Endothelial cell of umbilical vein (primary cell): ENCODE data around the gene ELAVL1. TPM values are rescaled to one million over a fixed set of nuclear protein-coding genes. Genes with fewer than 3 reads are reported as not detected.

Source experiments
- BruUV-seq: library from RNA; stranded (reverse); fragments of 400-500 nt; replicated peaks from 2 replicates; lab custom pipeline; 2021; lab: Mats Ljungman, UMichigan
- CTCF ChIA-PET: fragments of 300-600, 350-600 bp; sonication (Branson Sonifier 250); formaldehyde crosslinking; loops from one replicate; lab custom pipeline; 2021; ENCODE audit warnings: antibody characterized with exemption, inconsistent platforms; lab: Charles Lee
- POLR2A ChIA-PET: fragments of 300-600, 350-600 bp; sonication (Branson Sonifier 250); formaldehyde crosslinking; loops from one replicate; lab custom pipeline; 2021; ENCODE audit warnings: antibody characterized with exemption, inconsistent platforms; lab: Charles Lee
- DNase-seq: peaks from one replicate; pipeline ENCODE4 v3.0.0-alpha.2; 2011; ENCODE audit warnings: low read depth, low spot score
- FAIRE-seq: peaks from 2 replicates; lab custom pipeline; 2011; peaks lifted over from hg19 to GRCh38; lab: Jason Lieb, UNC
- H2AFZ ChIP-seq: 2 replicates; pipeline ENCODE4 v1.6.0; 2012; ENCODE audit warnings: low read depth, low read length, control low read depth, inconsistent platforms
- H3K27ac ChIP-seq: 2 replicates; pipeline ENCODE4 v1.5.1; 2011; ENCODE audit warnings: low read depth, mild to moderate bottlenecking, control low read depth, low read length, moderate library complexity; ENCODE audit not compliant: insufficient read depth
- H3K27me3 ChIP-seq, 2 experiments: 2 replicates each; pipeline versions ENCODE4 v1.6.0 to v1.6.1; 2011; ENCODE audit warnings: low read length in 2 of 2, mixed read lengths in 1 of 2; ENCODE audit not compliant: control insufficient read depth in 2 of 2, insufficient read depth in 2 of 2
- H3K36me3 ChIP-seq, 2 experiments: 2 replicates in 1 of 2; 3 replicates in 1 of 2; pipeline ENCODE4 v1.5.1; 2011; ENCODE audit warnings: low read length in 2 of 2, mild to moderate bottlenecking in 1 of 2, moderate library complexity in 1 of 2; ENCODE audit not compliant: control insufficient read depth in 2 of 2, insufficient read depth in 2 of 2; ENCODE audit errors: extremely low read depth in 1 of 2
- H3K4me1 ChIP-seq: 3 replicates; pipeline ENCODE4 v1.5.1; 2011; ENCODE audit warnings: mild to moderate bottlenecking, low read length; ENCODE audit not compliant: control insufficient read depth, insufficient read depth; ENCODE audit errors: extremely low read depth
- H3K4me2 ChIP-seq: 2 replicates; pipeline ENCODE4 v1.6.1; 2011; ENCODE audit warnings: low read length, control low read depth, mixed read lengths; ENCODE audit not compliant: insufficient read depth
- H3K4me3 ChIP-seq, 3 experiments: fragments of 200-600 bp in 1 of 3; sonication (generic), shearing (Covaris generic) in 1 of 3; replicated peaks in 1 of 3; 2 replicates each; pipeline ENCODE4 v1.5.1; 2011 to 2016; ENCODE audit warnings: control low read depth in 3 of 3, low read length in 3 of 3, mild to moderate bottlenecking in 2 of 3, inconsistent platforms in 1 of 3, low read depth in 1 of 3, moderate library complexity in 1 of 3; ENCODE audit not compliant: insufficient read depth in 1 of 3
- H3K79me2 ChIP-seq: 2 replicates; pipeline ENCODE4 v1.6.0; 2012; ENCODE audit warnings: low read length, inconsistent platforms; ENCODE audit not compliant: control insufficient read depth, insufficient read depth
- H3K9ac ChIP-seq: replicated peaks from 2 replicates; pipeline ENCODE3; 2011; ENCODE audit warnings: low read length, control low read depth; ENCODE audit not compliant: insufficient read depth; ENCODE audit errors: extremely low read depth
- H3K9me1 ChIP-seq: replicated peaks from 3 replicates; pipeline ENCODE4 v1.6.0; 2011; ENCODE audit warnings: mild to moderate bottlenecking, low read length; ENCODE audit not compliant: control insufficient read depth, insufficient read depth; ENCODE audit errors: extremely low read depth
- H3K9me3 ChIP-seq: replicated peaks from 2 replicates; pipeline ENCODE4 v1.5.1; 2012; ENCODE audit warnings: low read length, inconsistent platforms; ENCODE audit not compliant: control insufficient read depth, insufficient read depth
- H4K20me1 ChIP-seq: replicated peaks from 2 replicates; pipeline ENCODE3; 2011; ENCODE audit warnings: mild to moderate bottlenecking, low read length; ENCODE audit not compliant: control insufficient read depth, insufficient read depth; ENCODE audit errors: extremely low read depth
- CTCF ChIP-seq, 2 donors: IDR thresholded peaks; 1 replicate in 1 of 2; 2 replicates in 1 of 2; pipeline ENCODE4 v1.5.1; 2011; ENCODE audit warnings: low read length in 2 of 2, mild to moderate bottlenecking in 2 of 2, moderate library complexity in 2 of 2, control low read depth in 1 of 2, inconsistent platforms in 1 of 2, low read depth in 1 of 2; ENCODE audit not compliant: insufficient read depth in 1 of 2; ENCODE audit errors: extremely low read depth in 1 of 2
- EZH2 ChIP-seq: IDR thresholded peaks from 2 replicates; pipeline ENCODE4 v1.6.1; 2012; ENCODE audit warnings: borderline replicate concordance, low read depth, mild to moderate bottlenecking, moderate library complexity, low read length, inconsistent platforms; ENCODE audit not compliant: severe bottlenecking
- FOS ChIP-seq: IDR thresholded peaks from 2 replicates; pipeline ENCODE4 v1.6.1; 2011; ENCODE audit warnings: mild to moderate bottlenecking, low read length, moderate library complexity, borderline replicate concordance; ENCODE audit not compliant: insufficient read depth
- GATA2 ChIP-seq: IDR thresholded peaks from 2 replicates; pipeline ENCODE4 v1.7.0; 2011; ENCODE audit warnings: low read depth, mild to moderate bottlenecking, moderate library complexity, mixed read lengths, low read length; ENCODE audit not compliant: insufficient read length, insufficient read depth
- JUN ChIP-seq: IDR thresholded peaks from 2 replicates; pipeline ENCODE4 v1.6.1; 2011; ENCODE audit warnings: borderline replicate concordance, low read depth; ENCODE audit not compliant: insufficient read length, insufficient read depth
- MAX ChIP-seq: IDR thresholded peaks from 2 replicates; pipeline ENCODE4 v1.6.1; 2011; ENCODE audit not compliant: insufficient read depth, insufficient read length
- MYC ChIP-seq: IDR thresholded peaks from one replicate; pipeline ENCODE4 v1.6.1; 2011; ENCODE audit warnings: mild to moderate bottlenecking, low read depth, low read length
- POLR2A ChIP-seq: IDR thresholded peaks from 2 replicates; pipeline ENCODE4 v1.6.1; 2012; ENCODE audit warnings: low read depth, mild to moderate bottlenecking, control low read depth, low read length
- POLR2AphosphoS5 ChIP-seq: IDR thresholded peaks from 2 replicates; pipeline ENCODE4 v1.6.1; 2012; ENCODE audit warnings: low read depth, mild to moderate bottlenecking, control low read depth, low read length, moderate library complexity; ENCODE audit not compliant: insufficient read depth
- dilution Hi-C: fragments of 300-500 bp; cut with MboI; formaldehyde crosslinking; loops from one replicate; pipeline ENCODE4 v1.15.0; 2019; ENCODE audit warnings: low sequenced_read_pairs; ENCODE audit not compliant: extremely low pct_ligation_motif_present
- intact Hi-C: fragments of 100-400 bp; cut with micrococcal nuclease; formaldehyde crosslinking; loops from one replicate; pipeline ENCODE4 v1.10.0; 2022
- polyA plus RNA-seq, 4 experiments: library from polyadenylated mRNA; depleted of rRNA in 3 of 4; stranded (reverse) in 3 of 4; unstranded in 1 of 4; fragments of >200 nt; gene quantifications; 2 replicates each; pipeline versions ENCODE4 v1.2.1 to v1.2.3, GENCODE V29; 2011 to 2012; ENCODE audit warnings: missing spikeins in 1 of 4
- total RNA-seq: library from RNA; stranded (reverse); gene quantifications from 2 replicates; pipeline ENCODE4 v1.2.3, GENCODE V29; 2021

The ELAVL1 gene
- total and polyA plus RNA-seq, 2 donors (not counting 3 experiments of a cell fraction or from before 2014, with no cell fraction given) = 46.8 to 134 TPM

GRCh38 chr19:7981661-7982060 is 23.8 kb downstream of the ELAVL1 start:
- POLR2A ChIA-PET = no interaction called here
- DNase-seq = no peak
- CTCF ChIA-PET = interaction anchor here (1.6 kb wide), 1 partner anchor 37 kb away, joined by 5 read pairs; no protein-coding TSS in a partner anchor
- intact Hi-C loops = no loop called here
- no peaks in the 10 kb centered on the region for H3K9me1 ChIP-seq
- no peaks in the 10 kb centered on the region for H3K27me3 ChIP-seq
- H4K20me1 ChIP-seq = no peaks in the 10 kb centered on the region
- H3K4me1 ChIP-seq = peaks cover 2% of the 10 kb centered on the region
- no peak for FAIRE-seq
- TF ChIP-seq EZH2 = no peak
- TF ChIP-seq GATA2 = no peak
- TF ChIP-seq MAX = no peak
- no peak for TF ChIP-seq CTCF (IDR thresholded peaks at IDR 0.05; ENCODE audit: extremely low read depth in 1 of 2, insufficient read depth in 1 of 2, low read depth in 1 of 2, low read length in 2 of 2)
- no peak for TF ChIP-seq FOS
- TF ChIP-seq POLR2AphosphoS5 = no peak
- no peak for TF ChIP-seq JUN
- TF ChIP-seq MYC = no peak
- TF ChIP-seq POLR2A = no peak
- H3K36me3 ChIP-seq = peaks cover 10 to 67% of the 10 kb centered on the region in 2 experiments
- dilution Hi-C loops = no loop called here
- no peak overlapping the region for H2AFZ ChIP-seq
- H3K4me3 ChIP-seq = no peak overlapping the region
- no peak overlapping the region for H3K4me2 ChIP-seq
- H3K79me2 ChIP-seq = peaks cover 43% of the 10 kb centered on the region
- BruUV-seq = no TSS peak
- H3K27ac ChIP-seq = no peak overlapping the region
- H3K9ac ChIP-seq = no peak overlapping the region
- no peaks in the 10 kb centered on the region for H3K9me3 ChIP-seq
